K562 (cell line): Measurements from ENCODE around the gene SIRT7. TPM values are rescaled to one million over a fixed set of nuclear protein-coding genes. Genes with fewer than 3 reads are reported as not detected.

Experiments used
- ARID1B ChIP-seq: fragments of 450-650 bp; IDR thresholded peaks from 2 replicates; pipeline ENCODE4 v1.6.1; 2016; ENCODE audit warnings: antibody characterized with exemption, mild to moderate bottlenecking, inconsistent platforms
- E2F5 ChIP-seq: sonication (generic); formaldehyde crosslinking; IDR thresholded peaks from 2 replicates; pipeline ENCODE4 v1.8.0; 2022; ENCODE audit warnings: mild to moderate bottlenecking, missing genetic modification reagents
- FUS ChIP-seq: fragments of 200-400 bp; formaldehyde crosslinking; optimal IDR thresholded peaks from 2 replicates; pipeline ENCODE3; 2017; ENCODE audit warnings: low read depth, low read length
- ID3 ChIP-seq, 2 experiments: fragments of 250-450 bp in 1 of 2; fragments of 450-650 bp in 1 of 2; sonication (Bioruptor Pico) in 1 of 2; IDR thresholded peaks; 2 replicates each; pipeline versions ENCODE4 v1.6.1 to v1.8.0; 2016 to 2021; ENCODE audit warnings: mild to moderate bottlenecking in 2 of 2, moderate library complexity in 2 of 2, missing compliant biosample characterization in 1 of 2, missing genetic modification characterization in 1 of 2
- IRF9 ChIP-seq: fragments of 450-650 bp; IDR thresholded peaks from 2 replicates; pipeline ENCODE4 v1.6.1; 2016; ENCODE audit warnings: missing biosample characterization, missing genetic modification characterization
- PCBP1 ChIP-seq: fragments of 200-400 bp; formaldehyde crosslinking; IDR thresholded peaks from 2 replicates; pipeline ENCODE4 v1.6.1; 2018; ENCODE audit warnings: mild to moderate bottlenecking, low read depth, low read length; ENCODE audit not compliant: poor library complexity, severe bottlenecking
- POLR2A ChIP-seq: fragments of 450-650 bp; conservative IDR thresholded peaks from 2 replicates; pipeline ENCODE4 v1.6.1; 2016
- POLR3A ChIP-seq: IDR thresholded peaks from 2 replicates; pipeline ENCODE4 v1.6.1; 2011; ENCODE audit warnings: borderline replicate concordance, mild to moderate bottlenecking, moderate library complexity; ENCODE audit not compliant: insufficient read length, insufficient read depth; ENCODE audit errors: extremely low read depth
- RBM14 ChIP-seq: fragments of 200-400 bp; formaldehyde crosslinking; IDR thresholded peaks from 2 replicates; pipeline ENCODE4 v1.6.1; 2018; ENCODE audit warnings: low read depth, mild to moderate bottlenecking, low read length, moderate library complexity, borderline replicate concordance; ENCODE audit not compliant: insufficient read depth
- RCOR1 ChIP-seq, 2 experiments: IDR thresholded peaks; 2 replicates each; pipeline ENCODE4 v1.6.1; 2012; ENCODE audit warnings: low read depth in 2 of 2, low read length in 2 of 2, borderline replicate concordance in 1 of 2, improper control_type of control experiment in 1 of 2
- SLC30A9 ChIP-seq: fragments of 250-450 bp; sonication (Bioruptor Pico); IDR thresholded peaks from 2 replicates; pipeline ENCODE4 v1.8.0; 2022; ENCODE audit warnings: mild to moderate bottlenecking, moderate library complexity
- SRSF7 ChIP-seq: fragments of 200-400 bp; formaldehyde crosslinking; optimal IDR thresholded peaks from 2 replicates; pipeline ENCODE3; 2017; ENCODE audit warnings: mild to moderate bottlenecking, low read depth, low read length
- ZNF174 ChIP-seq: fragments of 250-450 bp; sonication (Bioruptor Pico); IDR thresholded peaks from 2 replicates; pipeline ENCODE4 v1.4.0; 2020; ENCODE audit warnings: mild to moderate bottlenecking
- ZNF507 ChIP-seq: conservative IDR thresholded peaks from 2 replicates; pipeline ENCODE4 v1.6.1; 2017; ENCODE audit warnings: missing genetic modification characterization, missing compliant biosample characterization
- polyA plus RNA-seq, 8 experiments: library from polyadenylated mRNA; depleted of rRNA in 4 of 8; stranded (reverse) in 5 of 8; unstranded in 3 of 8; fragments of >200 nt; fragmentation: Nextera tagmentation in 2 of 8; fragmentation: Illumina TruSeq in 1 of 8; extraction: Ambion mirVana in 2 of 8; extraction: Trizol in 1 of 8; gene quantifications; 2 replicates each; pipeline versions ENCODE4 v1.2.1 to v1.2.3, GENCODE V29; 2011 to 2014; ENCODE audit warnings: inconsistent platforms in 1 of 8, missing spikeins in 1 of 8
- total RNA-seq, 7 experiments: library from RNA; depleted of rRNA in 6 of 7; stranded (reverse); fragments of >200 nt in 6 of 7; fragmentation: Illumina TruSeq in 2 of 7; extraction: Trizol in 2 of 7; gene quantifications; 2 replicates each; pipeline versions ENCODE4 v1.2.1 to v1.2.3, GENCODE V29; 2011 to 2021; ENCODE audit warnings: low replicate concordance in 1 of 7
- TF ChIP-seq, protein P1 (sequence below): sonication (generic); formaldehyde crosslinking; IDR thresholded peaks from 2 replicates; pipeline ENCODE4 v1.8.1; 2022; ENCODE audit warnings: missing genetic modification reagents
- TF ChIP-seq, protein P2 (sequence below): sonication (generic); formaldehyde crosslinking; IDR thresholded peaks from 2 replicates; pipeline ENCODE4 v1.4.0; 2020; ENCODE audit warnings: mild to moderate bottlenecking, missing genetic modification reagents
- TF ChIP-seq, protein P3 (sequence below), 2 experiments: IDR thresholded peaks in 1 of 2; conservative IDR thresholded peaks in 1 of 2; 2 replicates each; pipeline ENCODE4 v1.6.1; 2016; ENCODE audit warnings: low read depth in 2 of 2, mild to moderate bottlenecking in 1 of 2, missing compliant biosample characterization in 1 of 2, missing genetic modification characterization in 1 of 2, moderate library complexity in 1 of 2

The SIRT7 gene
- total and polyA plus RNA-seq, 9 of the 15 experiments (the other 6 are each of a cell fraction or from before 2014, with no cell fraction given): 1.6 to 54.8 (median 20.3) TPM

DNA sequence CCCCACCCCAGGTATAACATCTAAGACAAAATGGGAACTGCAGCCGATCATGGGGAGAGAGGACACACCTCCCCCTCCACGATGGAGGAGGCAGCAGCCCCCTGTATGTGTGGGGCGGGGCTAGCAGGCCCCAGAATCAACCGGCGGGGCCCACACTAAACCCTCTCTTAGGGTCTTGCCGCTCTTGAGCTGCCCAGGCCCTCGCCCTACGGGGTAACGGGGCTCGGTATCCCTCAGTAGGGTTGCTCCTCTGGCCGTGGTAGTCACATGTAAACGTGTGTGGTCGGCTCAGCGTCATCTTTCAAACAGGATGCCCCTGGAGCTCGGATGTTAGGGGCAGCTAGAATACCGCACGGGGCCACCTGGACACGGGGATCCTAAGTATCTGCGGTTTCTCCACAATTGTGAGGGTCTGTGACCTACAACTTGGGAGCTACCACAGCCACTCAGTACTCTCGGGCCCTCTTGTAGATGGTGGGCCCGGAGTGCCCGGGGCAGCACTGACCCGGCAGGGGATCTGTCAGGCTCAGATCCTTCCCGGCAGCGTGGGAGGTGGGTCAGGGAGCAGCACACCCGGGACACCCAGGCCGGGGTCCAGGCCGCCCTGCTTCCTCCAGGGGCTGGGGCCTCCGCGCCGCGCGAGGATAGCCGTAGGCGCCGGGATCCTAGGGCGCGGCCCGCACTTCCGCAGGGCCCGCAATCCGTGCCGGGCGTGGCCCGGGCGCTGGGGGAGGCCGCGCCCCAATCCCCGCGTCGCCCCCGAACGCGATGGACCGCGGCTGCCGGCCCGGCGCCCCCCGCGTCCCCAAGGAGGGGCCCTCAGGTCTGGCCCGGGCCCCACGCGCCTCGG lies 47.6 kb downstream of the SIRT7 start (continued):
- TF ChIP-seq RBM14: peak; percentile 57; the same call in 1 of the 2 replicates
- TF ChIP-seq, protein P1, sequence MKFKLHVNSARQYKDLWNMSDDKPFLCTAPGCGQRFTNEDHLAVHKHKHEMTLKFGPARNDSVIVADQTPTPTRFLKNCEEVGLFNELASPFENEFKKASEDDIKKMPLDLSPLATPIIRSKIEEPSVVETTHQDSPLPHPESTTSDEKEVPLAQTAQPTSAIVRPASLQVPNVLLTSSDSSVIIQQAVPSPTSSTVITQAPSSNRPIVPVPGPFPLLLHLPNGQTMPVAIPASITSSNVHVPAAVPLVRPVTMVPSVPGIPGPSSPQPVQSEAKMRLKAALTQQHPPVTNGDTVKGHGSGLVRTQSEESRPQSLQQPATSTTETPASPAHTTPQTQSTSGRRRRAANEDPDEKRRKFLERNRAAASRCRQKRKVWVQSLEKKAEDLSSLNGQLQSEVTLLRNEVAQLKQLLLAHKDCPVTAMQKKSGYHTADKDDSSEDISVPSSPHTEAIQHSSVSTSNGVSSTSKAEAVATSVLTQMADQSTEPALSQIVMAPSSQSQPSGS (CRISPR knock-in tag): no peak
- TF ChIP-seq, protein P2, sequence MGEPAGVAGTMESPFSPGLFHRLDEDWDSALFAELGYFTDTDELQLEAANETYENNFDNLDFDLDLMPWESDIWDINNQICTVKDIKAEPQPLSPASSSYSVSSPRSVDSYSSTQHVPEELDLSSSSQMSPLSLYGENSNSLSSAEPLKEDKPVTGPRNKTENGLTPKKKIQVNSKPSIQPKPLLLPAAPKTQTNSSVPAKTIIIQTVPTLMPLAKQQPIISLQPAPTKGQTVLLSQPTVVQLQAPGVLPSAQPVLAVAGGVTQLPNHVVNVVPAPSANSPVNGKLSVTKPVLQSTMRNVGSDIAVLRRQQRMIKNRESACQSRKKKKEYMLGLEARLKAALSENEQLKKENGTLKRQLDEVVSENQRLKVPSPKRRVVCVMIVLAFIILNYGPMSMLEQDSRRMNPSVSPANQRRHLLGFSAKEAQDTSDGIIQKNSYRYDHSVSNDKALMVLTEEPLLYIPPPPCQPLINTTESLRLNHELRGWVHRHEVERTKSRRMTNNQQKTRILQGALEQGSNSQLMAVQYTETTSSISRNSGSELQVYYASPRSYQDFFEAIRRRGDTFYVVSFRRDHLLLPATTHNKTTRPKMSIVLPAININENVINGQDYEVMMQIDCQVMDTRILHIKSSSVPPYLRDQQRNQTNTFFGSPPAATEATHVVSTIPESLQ (CRISPR knock-in tag): no peak
- no peak for TF ChIP-seq POLR3A
- no peak for TF ChIP-seq SLC30A9 (CRISPR knock-in tag)
- peak; percentile 48 for TF ChIP-seq FUS
- TF ChIP-seq E2F5 (CRISPR knock-in tag): no peak
- peak; percentile 53 for TF ChIP-seq POLR2A
- TF ChIP-seq, protein P3, sequence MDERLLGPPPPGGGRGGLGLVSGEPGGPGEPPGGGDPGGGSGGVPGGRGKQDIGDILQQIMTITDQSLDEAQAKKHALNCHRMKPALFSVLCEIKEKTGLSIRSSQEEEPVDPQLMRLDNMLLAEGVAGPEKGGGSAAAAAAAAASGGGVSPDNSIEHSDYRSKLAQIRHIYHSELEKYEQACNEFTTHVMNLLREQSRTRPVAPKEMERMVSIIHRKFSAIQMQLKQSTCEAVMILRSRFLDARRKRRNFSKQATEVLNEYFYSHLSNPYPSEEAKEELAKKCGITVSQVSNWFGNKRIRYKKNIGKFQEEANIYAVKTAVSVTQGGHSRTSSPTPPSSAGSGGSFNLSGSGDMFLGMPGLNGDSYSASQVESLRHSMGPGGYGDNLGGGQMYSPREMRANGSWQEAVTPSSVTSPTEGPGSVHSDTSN (CRISPR knock-in tag; IDR thresholded peaks at IDR 0.05; ENCODE audit: low read depth): no peak
- TF ChIP-seq, protein P3 (tag; conservative IDR thresholded peaks at IDR 0.05; ENCODE audit: low read depth): no peak
- TF ChIP-seq ZNF507 (tag): no peak
- no peak for TF ChIP-seq ID3 (CRISPR knock-in tag; IDR thresholded peaks at IDR 0.05)
- 0 out of 2 replicates have a peak, but pooled peaks have one; percentile 38 for TF ChIP-seq ID3 (tag; IDR thresholded peaks at IDR 0.05)
- TF ChIP-seq SRSF7: no peak
- no peak for TF ChIP-seq ARID1B
- no peak for TF ChIP-seq ZNF174 (CRISPR knock-in tag)
- no peak for TF ChIP-seq RCOR1 (IDR thresholded peaks at IDR 0.05; ENCODE audit: borderline replicate concordance in 1 of 2, low read depth in 2 of 2, low read length in 2 of 2)
- no peak for TF ChIP-seq IRF9 (tag)
- no peak for TF ChIP-seq PCBP1
